Endothelial cell of hepatic sinusoid (primary cell): ENCODE results near the gene KDM6A.
"Not testable (repeated sequence)": the region's sequence is repeated elsewhere in the genome, so short reads cannot be mapped to it uniquely, and the experiment has no call there.

Source experiments
- in situ Hi-C: cut with HindIII; loops from 2 replicates; pipeline ENCODE4 v1.10.0; 2017; ENCODE audit warnings: low sequenced_read_pairs

Gene KDM6A

GRCh38 chrX:44872821-44873414 lies at the start of gene KDM6A:
Gene KDM6A (plus strand): TSS chrX:44873188. CDS start chrX:44873552, 364 bp downstream.
- in situ Hi-C loops = no loop called here

- in situ Hi-C loops = not testable (repeated sequence)
These were observed 49.8 kb upstream of the KDM6A start for GRCh38 chrX:44823193-44823592.

GRCh38 chrX:44828008-44828605 lies 44.9 kb upstream of the KDM6A start:
- in situ Hi-C loops = no loop called here

GRCh38 chrX:44829832-44830231 lies 43.2 kb upstream of the KDM6A start:
- in situ Hi-C loops = no loop called here

- in situ Hi-C loops = no loop called here
These were observed 30.3 kb upstream of the KDM6A start for GRCh38 chrX:44842550-44843317.

- in situ Hi-C loops = no loop called here
These were observed 29.7 kb upstream of the KDM6A start for GRCh38 chrX:44843318-44843702.

- in situ Hi-C loops = no loop called here
These were observed 29.2 kb upstream of the KDM6A start, which contains the start of gene DUSP21 for GRCh38 chrX:44843753-44844152. Gene DUSP21 (plus strand): TSS chrX:44844021. CDS start chrX:44844133, 112 bp downstream.

- in situ Hi-C loops = no loop called here
These were observed 28.8 kb upstream of the KDM6A start for GRCh38 chrX:44844204-44844603.

GRCh38 chrX:44850891-44851290 lies 22.1 kb upstream of the KDM6A start:
- in situ Hi-C loops = not testable (repeated sequence)

GRCh38 chrX:44871114-44871645 lies 1.8 kb upstream of the KDM6A start:
- in situ Hi-C loops = no loop called here

GRCh38 chrX:44871931-44872820 lies 812 bp upstream of the KDM6A start:
- in situ Hi-C loops = no loop called here

- in situ Hi-C loops = no loop called here
These were observed 658 bp downstream of the KDM6A start for GRCh38 chrX:44873415-44874276.

GRCh38 chrX:44874420-44875184 lies 1.6 kb downstream of the KDM6A start:
- in situ Hi-C loops = no loop called here

GRCh38 chrX:44875185-44875489 lies 2.1 kb downstream of the KDM6A start:
- in situ Hi-C loops = no loop called here

GRCh38 chrX:44876086-44876485 lies 3.1 kb downstream of the KDM6A start:
- in situ Hi-C loops = no loop called here

GRCh38 chrX:44876767-44877166 lies 3.8 kb downstream of the KDM6A start:
- in situ Hi-C loops = no loop called here

- in situ Hi-C loops = no loop called here
These were observed 5.8 kb downstream of the KDM6A start for GRCh38 chrX:44878780-44879179.

- in situ Hi-C loops = no loop called here
These were observed 8.6 kb downstream of the KDM6A start for GRCh38 chrX:44881549-44881948.

- in situ Hi-C loops = no loop called here
These were observed 9.6 kb downstream of the KDM6A start for GRCh38 chrX:44882635-44883034.
